Measurements from ENCODE around the gene C20orf202.

GRCh38 chr20:1189827-1190226, 13.4 kb upstream of the C20orf202 start:
- TF ChIP-seq EZH2 (IDR thresholded peaks at IDR 0.05; ENCODE audit: borderline replicate concordance, low read length) (no peak), CTCF (conservative IDR thresholded peaks at IDR 0.05 in 1 of 2, IDR thresholded peaks at IDR 0.05 in 1 of 2; ENCODE audit: extremely low read depth in 1 of 2, insufficient read depth in 1 of 2, low read depth in 1 of 2, low read length in 2 of 2) (no peak)
